WTC11 (cell line): ENCODE results near the gene CSH2. TPM values are rescaled to one million over a fixed set of nuclear protein-coding genes. Genes with fewer than 3 reads are reported as not detected.

Experiments
- ATAC-seq: fragments of 200-7000 bp; cut with Tn5 transposase; 2 replicates; pipeline ENCODE4 v1.10.0; 2021; ENCODE audit warnings: mild to moderate bottlenecking, moderate library complexity
- CTCF ChIA-PET: fragments of 300-600 bp; sonication (Branson Sonifier 250); formaldehyde crosslinking; loops from one replicate; lab custom pipeline; 2021; ENCODE audit warnings: antibody characterized with exemption; lab: Charles Lee
- POLR2A ChIA-PET: fragments of 350-600 bp; sonication (Branson Sonifier 250); formaldehyde crosslinking; loops from one replicate; lab custom pipeline; 2021; ENCODE audit warnings: antibody characterized with exemption; lab: Charles Lee
- DNase-seq: peaks from one replicate; pipeline ENCODE4 v3.0.0; 2021; ENCODE audit warnings: low spot score
- H3K27ac Mint-ChIP-seq: 2 replicates; pipeline ENCODE4 v1.8.0; 2021; ENCODE audit warnings: mixed read lengths
- H3K27me3 Mint-ChIP-seq: 2 replicates; pipeline ENCODE4 v1.8.0; 2021; ENCODE audit warnings: low read depth, mild to moderate bottlenecking, moderate library complexity, mixed read lengths
- H3K36me3 Mint-ChIP-seq: 2 replicates; pipeline ENCODE4 v1.8.0; 2021; ENCODE audit warnings: mixed read lengths
- H3K4me1 Mint-ChIP-seq: 2 replicates; pipeline ENCODE4 v1.8.0; 2022; ENCODE audit warnings: mixed read lengths
- H3K4me3 Mint-ChIP-seq: 2 replicates; pipeline ENCODE4 v1.8.0; 2021; ENCODE audit warnings: mild to moderate bottlenecking, moderate library complexity, mixed read lengths
- H3K9me3 Mint-ChIP-seq: 2 replicates; pipeline ENCODE4 v1.8.0; 2021; ENCODE audit warnings: mixed read lengths
- CREM ChIP-seq: sonication (generic); formaldehyde crosslinking; IDR thresholded peaks from 2 replicates; pipeline ENCODE4 v1.8.1; 2022; ENCODE audit warnings: mild to moderate bottlenecking, missing genetic modification reagents, moderate library complexity
- EMX1 ChIP-seq: fragments of 250-450 bp; sonication (Bioruptor Pico); IDR thresholded peaks from 2 replicates; pipeline ENCODE4 v1.8.0; 2021; ENCODE audit warnings: mild to moderate bottlenecking
- ETV6 ChIP-seq: sonication (generic); formaldehyde crosslinking; IDR thresholded peaks from 2 replicates; pipeline ENCODE4 v1.8.1; 2022; ENCODE audit warnings: mild to moderate bottlenecking, missing genetic modification reagents
- FOXJ3 ChIP-seq: sonication (generic); formaldehyde crosslinking; IDR thresholded peaks from 2 replicates; pipeline ENCODE4 v1.9.0; 2021; ENCODE audit warnings: missing genetic modification reagents, mild to moderate bottlenecking, borderline replicate concordance
- FOXP1 ChIP-seq: sonication (generic); formaldehyde crosslinking; IDR thresholded peaks from 2 replicates; pipeline ENCODE4 v1.8.0; 2022; ENCODE audit warnings: missing genetic modification reagents, mild to moderate bottlenecking, moderate library complexity, borderline replicate concordance
- GTF2I ChIP-seq: fragments of 250-450 bp; sonication (Bioruptor Pico); conservative IDR thresholded peaks from 2 replicates; pipeline ENCODE4 v1.4.0; 2021; ENCODE audit warnings: mild to moderate bottlenecking
- IRF1 ChIP-seq: sonication (generic); formaldehyde crosslinking; IDR thresholded peaks from 2 replicates; pipeline ENCODE4 v1.8.0; 2023; ENCODE audit warnings: missing genetic modification reagents
- IRF2 ChIP-seq: sonication (generic); formaldehyde crosslinking; IDR thresholded peaks from 2 replicates; pipeline ENCODE4 v1.8.0; 2022; ENCODE audit warnings: low read depth, missing genetic modification reagents, borderline replicate concordance
- JAZF1 ChIP-seq: fragments of 250-450 bp; sonication (Bioruptor Pico); IDR thresholded peaks from 2 replicates; pipeline ENCODE4 v1.9.0; 2021; ENCODE audit warnings: moderate library complexity, mild to moderate bottlenecking, inconsistent platforms
- JUN ChIP-seq: sonication (generic); formaldehyde crosslinking; IDR thresholded peaks from 2 replicates; pipeline ENCODE4 v1.8.0; 2023; ENCODE audit warnings: mild to moderate bottlenecking, missing genetic modification reagents
- KAT7 ChIP-seq: sonication (generic); formaldehyde crosslinking; IDR thresholded peaks from 2 replicates; pipeline ENCODE4 v1.8.1; 2023; ENCODE audit warnings: missing genetic modification reagents, mild to moderate bottlenecking, borderline replicate concordance
- NFE2L1 ChIP-seq: sonication (generic); formaldehyde crosslinking; IDR thresholded peaks from 2 replicates; pipeline ENCODE4 v1.8.1; 2023; ENCODE audit warnings: missing genetic modification reagents
- NR2C2 ChIP-seq: sonication (generic); formaldehyde crosslinking; IDR thresholded peaks from 2 replicates; pipeline ENCODE4 v1.8.0; 2022; ENCODE audit warnings: mild to moderate bottlenecking, missing genetic modification reagents
- PREB ChIP-seq: sonication (generic); formaldehyde crosslinking; IDR thresholded peaks from 2 replicates; pipeline ENCODE4 v1.8.1; 2022; ENCODE audit warnings: mild to moderate bottlenecking, missing genetic modification reagents, moderate library complexity, borderline replicate concordance
- RORB ChIP-seq: fragments of 250-450 bp; sonication (Bioruptor Pico); IDR thresholded peaks from 2 replicates; pipeline ENCODE4 v1.9.0; 2021; ENCODE audit warnings: mild to moderate bottlenecking
- SOX15 ChIP-seq: fragments of 250-450 bp; sonication (Bioruptor Pico); IDR thresholded peaks from 2 replicates; pipeline ENCODE4 v1.9.0; 2021; ENCODE audit warnings: mild to moderate bottlenecking
- STAT6 ChIP-seq: sonication (generic); formaldehyde crosslinking; conservative IDR thresholded peaks from 2 replicates; pipeline ENCODE4 v1.8.1; 2023; ENCODE audit warnings: mild to moderate bottlenecking, low read depth, missing genetic modification reagents, moderate library complexity
- TEAD1 ChIP-seq: sonication (generic); formaldehyde crosslinking; IDR thresholded peaks from 2 replicates; pipeline ENCODE4 v1.8.0; 2022; ENCODE audit warnings: mild to moderate bottlenecking, missing genetic modification reagents
- ZNF138 ChIP-seq: sonication (generic); formaldehyde crosslinking; conservative IDR thresholded peaks from 2 replicates; pipeline ENCODE4 v1.8.1; 2022; ENCODE audit warnings: mild to moderate bottlenecking, moderate library complexity, missing genetic modification reagents
- ZNF219 ChIP-seq: sonication (generic); formaldehyde crosslinking; IDR thresholded peaks from 2 replicates; pipeline ENCODE4 v1.8.0; 2023; ENCODE audit warnings: missing genetic modification reagents, mild to moderate bottlenecking, borderline replicate concordance
- ZNF317 ChIP-seq: sonication (generic); formaldehyde crosslinking; IDR thresholded peaks from 2 replicates; pipeline ENCODE4 v1.8.1; 2023; ENCODE audit warnings: low read depth, mild to moderate bottlenecking, moderate library complexity, missing genetic modification reagents, borderline replicate concordance
- ZNF423 ChIP-seq: fragments of 250-450 bp; sonication (Bioruptor Pico); IDR thresholded peaks from 2 replicates; pipeline ENCODE4 v2.1.2; 2022; ENCODE audit warnings: mild to moderate bottlenecking, moderate library complexity
- ZNF425 ChIP-seq: fragments of 250-450 bp; sonication (Bioruptor Pico); conservative IDR thresholded peaks from 2 replicates; pipeline ENCODE4 v1.9.0; 2021; ENCODE audit warnings: mild to moderate bottlenecking
- total RNA-seq: library from RNA; stranded (reverse); gene quantifications from 3 replicates; pipeline ENCODE4 v1.2.3, GENCODE V29; 2021
- TF ChIP-seq, protein P1 (sequence below): fragments of 250-450 bp; sonication (Bioruptor Pico); IDR thresholded peaks from 2 replicates; pipeline ENCODE4 v1.9.0; 2021; ENCODE audit warnings: mild to moderate bottlenecking
- TF ChIP-seq, protein P2 (sequence below): sonication (generic); formaldehyde crosslinking; IDR thresholded peaks from 2 replicates; pipeline ENCODE4 v1.8.1; 2022; ENCODE audit warnings: mild to moderate bottlenecking, moderate library complexity, missing genetic modification reagents
- TF ChIP-seq, protein P3 (sequence below): sonication (generic); formaldehyde crosslinking; IDR thresholded peaks from 2 replicates; pipeline ENCODE4 v1.8.1; 2022; ENCODE audit warnings: missing genetic modification reagents, borderline replicate concordance

CSH2 gene
- total RNA-seq, 1 experiment from 2014 or later, result not detected

GRCh38 chr17:63842540-63843386 lies 30.7 kb downstream of the CSH2 start, which contains the start of gene SMARCD2:
SMARCD2 (minus strand) TSS chr17:63842685; CDS start chr17:63842674, 11 bp downstream.
- Mint-ChIP-seq H3K4me3 (peak within 1 kb of the TSS; percentile 95), H3K4me1 (peaks cover 37% of the 10 kb centered on the region), H3K27me3 (peaks cover 29% of the 10 kb centered on the region), H3K9me3 (peaks cover 2% of the 10 kb centered on the region), H3K36me3 (peaks cover under 1% of the 10 kb centered on the region; the same call in 1 of the 2 replicates), H3K27ac (peak within 1 kb of the TSS; percentile 84)
- ChIA-PET POLR2A (interaction anchor here (1.2 kb wide), 1 partner anchor 16 kb away, joined by 7 read pairs; no protein-coding TSS in a partner anchor), CTCF (interaction anchor here (0.6 to 2.3 kb wide), 7 partner anchors 9 to 148 kb away, joined by 3 to 9 read pairs (median 4); partner anchors contain the start of gene GH2)
- DNase-seq, result peak; percentile 99
- peak; percentile 85 for ATAC-seq
- TF ChIP-seq JUN (CRISPR knock-in tag) (no peak; the same call in 1 of the 2 replicates), ZNF317 (CRISPR knock-in tag) (no peak), KAT7 (CRISPR knock-in tag) (peak; percentile 86), FOXP1 (peak; percentile 94; the same call in 1 of the 2 replicates), ZNF423 (CRISPR knock-in tag) (no peak), ZNF219 (CRISPR knock-in tag) (no peak), JAZF1 (CRISPR knock-in tag) (no peak), NR2C2 (peak; percentile 99), ZNF425 (no peak), RORB (no peak), FOXJ3 (CRISPR knock-in tag) (no peak), SOX15 (CRISPR knock-in tag) (no peak), ZNF138 (CRISPR knock-in tag) (no peak), CREM (CRISPR knock-in tag) (peak; percentile 82; the same call in 1 of the 2 replicates), TEAD1 (CRISPR knock-in tag) (peak; percentile 86; the same call in 1 of the 2 replicates), IRF1 (0 out of 2 replicates have a peak, but pooled peaks have one; percentile 59), ETV6 (CRISPR knock-in tag) (0 out of 2 replicates have a peak, but pooled peaks have one; percentile 58), GTF2I (no peak), EMX1 (CRISPR knock-in tag) (peak; percentile 78; the same call in 1 of the 2 replicates), IRF2 (CRISPR knock-in tag) (no peak), STAT6 (CRISPR knock-in tag) (no peak), NFE2L1 (CRISPR knock-in tag) (peak; percentile 73; the same call in 1 of the 2 replicates), PREB (no peak)
- TF ChIP-seq, protein P1, sequence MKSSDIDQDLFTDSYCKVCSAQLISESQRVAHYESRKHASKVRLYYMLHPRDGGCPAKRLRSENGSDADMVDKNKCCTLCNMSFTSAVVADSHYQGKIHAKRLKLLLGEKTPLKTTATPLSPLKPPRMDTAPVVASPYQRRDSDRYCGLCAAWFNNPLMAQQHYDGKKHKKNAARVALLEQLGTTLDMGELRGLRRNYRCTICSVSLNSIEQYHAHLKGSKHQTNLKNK (CRISPR knock-in tag), result no peak
- TF ChIP-seq, protein P2, sequence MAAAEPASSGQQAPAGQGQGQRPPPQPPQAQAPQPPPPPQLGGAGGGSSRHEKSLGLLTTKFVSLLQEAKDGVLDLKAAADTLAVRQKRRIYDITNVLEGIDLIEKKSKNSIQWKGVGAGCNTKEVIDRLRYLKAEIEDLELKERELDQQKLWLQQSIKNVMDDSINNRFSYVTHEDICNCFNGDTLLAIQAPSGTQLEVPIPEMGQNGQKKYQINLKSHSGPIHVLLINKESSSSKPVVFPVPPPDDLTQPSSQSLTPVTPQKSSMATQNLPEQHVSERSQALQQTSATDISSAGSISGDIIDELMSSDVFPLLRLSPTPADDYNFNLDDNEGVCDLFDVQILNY (CRISPR knock-in tag), result peak; percentile 88
- TF ChIP-seq, protein P3, sequence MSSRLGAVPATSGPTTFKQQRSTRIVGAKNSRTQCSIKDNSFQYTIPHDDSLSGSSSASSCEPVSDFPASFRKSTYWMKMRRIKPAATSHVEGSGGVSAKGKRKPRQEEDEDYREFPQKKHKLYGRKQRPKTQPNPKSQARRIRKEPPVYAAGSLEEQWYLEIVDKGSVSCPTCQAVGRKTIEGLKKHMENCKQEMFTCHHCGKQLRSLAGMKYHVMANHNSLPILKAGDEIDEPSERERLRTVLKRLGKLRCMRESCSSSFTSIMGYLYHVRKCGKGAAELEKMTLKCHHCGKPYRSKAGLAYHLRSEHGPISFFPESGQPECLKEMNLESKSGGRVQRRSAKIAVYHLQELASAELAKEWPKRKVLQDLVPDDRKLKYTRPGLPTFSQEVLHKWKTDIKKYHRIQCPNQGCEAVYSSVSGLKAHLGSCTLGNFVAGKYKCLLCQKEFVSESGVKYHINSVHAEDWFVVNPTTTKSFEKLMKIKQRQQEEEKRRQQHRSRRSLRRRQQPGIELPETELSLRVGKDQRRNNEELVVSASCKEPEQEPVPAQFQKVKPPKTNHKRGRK (CRISPR knock-in tag), result no peak
